K562 (cell line): Measurements from ENCODE around the gene LRP1. TPM values are rescaled to one million over a fixed set of nuclear protein-coding genes. Genes with fewer than 3 reads are reported as not detected.

Experiments
- ATAC-seq: fragments of 200-7000 bp; cut with Tn5 transposase; 3 replicates; pipeline ENCODE4 v1.9.1; 2020; ENCODE audit warnings: moderate library complexity
- BruUV-seq: library from RNA; stranded (reverse); fragments of 400-500 nt; replicated peaks from 2 replicates; lab custom pipeline; 2021; lab: Mats Ljungman, UMichigan
- CTCF ChIA-PET: fragments of 300-600 bp; formaldehyde crosslinking; extraction: SDS; loops from one replicate; lab custom pipeline; 2021; ENCODE audit warnings: low intra/inter-chr PET ratio; lab: Yijun Ruan, JAX
- POLR2A ChIA-PET: fragments of 300-600, 350-650 bp; sonication (Branson Sonifier 250); formaldehyde crosslinking; extraction: SDS; loops from one replicate; lab custom pipeline; 2021; ENCODE audit warnings: antibody characterized with exemption, inconsistent platforms; lab: Yijun Ruan, JAX
- DNase-seq, 4 experiments: peaks; one replicate each; pipeline versions ENCODE4 v3.0.0 to v3.0.0-alpha.2; 2011 to 2018; ENCODE audit warnings: low spot score in 3 of 4, mixed read lengths in 3 of 4; ENCODE audit errors: extremely low read depth in 1 of 4
- FAIRE-seq: peaks from 2 replicates; lab custom pipeline; 2011; peaks lifted over from hg19 to GRCh38; lab: Jason Lieb, UNC
- H2AFZ ChIP-seq: 2 replicates; pipeline ENCODE4 v1.6.0; 2011; ENCODE audit warnings: low read depth, low read length, control low read depth, inconsistent platforms
- H3K27ac ChIP-seq: fragments of 200-600 bp; 3 replicates; pipeline ENCODE4 v1.8.0; 2011; ENCODE audit warnings: low read depth, mild to moderate bottlenecking, control low read depth, inconsistent platforms, low read length, moderate library complexity, mixed read lengths; ENCODE audit errors: extremely low read depth
- H3K27me3 ChIP-seq, 2 experiments: fragments of 300-600 bp in 1 of 2; 2 replicates in 1 of 2; 3 replicates in 1 of 2; pipeline versions ENCODE4 v1.6.0 to v1.8.0; 2011; ENCODE audit warnings: inconsistent platforms in 2 of 2, low read length in 2 of 2, mild to moderate bottlenecking in 1 of 2, mixed read lengths in 1 of 2, moderate library complexity in 1 of 2; ENCODE audit not compliant: control insufficient read depth in 2 of 2, insufficient read depth in 2 of 2
- H3K36me3 ChIP-seq: fragments of 300-600 bp; 3 replicates; pipeline ENCODE4 v1.8.0; 2011; ENCODE audit warnings: mild to moderate bottlenecking, low read length, inconsistent platforms; ENCODE audit not compliant: control insufficient read depth, insufficient read depth
- H3K4me1 ChIP-seq, 2 experiments: fragments of 200-600 bp in 1 of 2; replicated peaks in 1 of 2; 2 replicates in 1 of 2; 3 replicates in 1 of 2; pipeline versions ENCODE4 v1.5.1 to v1.8.0; 2011; ENCODE audit warnings: inconsistent platforms in 2 of 2, low read length in 2 of 2, mild to moderate bottlenecking in 1 of 2, mixed read lengths in 1 of 2, moderate library complexity in 1 of 2; ENCODE audit not compliant: control insufficient read depth in 2 of 2, insufficient read depth in 2 of 2
- H3K4me2 ChIP-seq: 2 replicates; pipeline ENCODE4 v1.6.1; 2011; ENCODE audit warnings: low read length, control low read depth, inconsistent platforms, mixed read lengths; ENCODE audit not compliant: insufficient read depth
- H3K4me3 ChIP-seq: fragments of 200-600 bp; sonication (generic), shearing (Covaris generic); 2 replicates; pipeline ENCODE4 v1.5.1; 2016; ENCODE audit warnings: control low read depth, inconsistent platforms
- H3K79me2 ChIP-seq: fragments of 200-600 bp; 3 replicates; pipeline ENCODE4 v1.8.0; 2011; ENCODE audit warnings: low read length, inconsistent platforms; ENCODE audit not compliant: control insufficient read depth, insufficient read depth
- H3K9ac ChIP-seq, 2 experiments: 2 replicates each; pipeline versions ENCODE4 v1.6.0 to v1.6.1; 2011; ENCODE audit warnings: low read depth in 2 of 2, low read length in 2 of 2, control low read depth in 1 of 2, inconsistent platforms in 1 of 2, mild to moderate bottlenecking in 1 of 2, mixed read lengths in 1 of 2; ENCODE audit not compliant: insufficient read depth in 1 of 2
- H3K9me1 ChIP-seq: one replicate; pipeline ENCODE4 v1.6.0; 2011; ENCODE audit warnings: inconsistent platforms, mild to moderate bottlenecking, low read length, moderate library complexity; ENCODE audit not compliant: control insufficient read depth, insufficient read depth
- H3K9me3 ChIP-seq: replicated peaks from 2 replicates; pipeline ENCODE4 v1.5.1; 2011; ENCODE audit warnings: low read depth, low read length, inconsistent platforms; ENCODE audit not compliant: control insufficient read depth, insufficient read depth
- H4K20me1 ChIP-seq: replicated peaks from 2 replicates; pipeline ENCODE4 v1.6.1; 2011; ENCODE audit warnings: low read length, inconsistent platforms, mixed read lengths; ENCODE audit not compliant: control insufficient read depth, insufficient read depth
- IFI16 ChIP-seq: fragments of 250-450 bp; sonication (Bioruptor Pico); IDR thresholded peaks from 2 replicates; pipeline ENCODE4 v2.1.2; 2022; ENCODE audit warnings: mild to moderate bottlenecking, inconsistent platforms
- RBM22 ChIP-seq: fragments of 200-400 bp; formaldehyde crosslinking; IDR thresholded peaks from 2 replicates; pipeline ENCODE4 v1.6.1; 2018; ENCODE audit warnings: low read length, low read depth; ENCODE audit not compliant: poor library complexity, severe bottlenecking
- SMAD1 ChIP-seq: fragments of 150-350 bp; IDR thresholded peaks from 2 replicates; pipeline ENCODE4 v1.6.1; 2014; ENCODE audit warnings: low read length, low read depth; ENCODE audit not compliant: partially characterized antibody
- THRAP3 ChIP-seq: fragments of 450-650 bp; IDR thresholded peaks from 2 replicates; pipeline ENCODE4 v1.6.1; 2016; ENCODE audit warnings: mild to moderate bottlenecking, inconsistent platforms, borderline replicate concordance
- XRCC5 ChIP-seq: fragments of 200-400 bp; formaldehyde crosslinking; IDR thresholded peaks from 2 replicates; pipeline ENCODE4 v1.6.1; 2017; ENCODE audit warnings: low read depth, mild to moderate bottlenecking, low read length
- ZNF507 ChIP-seq: conservative IDR thresholded peaks from 2 replicates; pipeline ENCODE4 v1.6.1; 2017; ENCODE audit warnings: missing genetic modification characterization, missing compliant biosample characterization
- WGBS: fragments of 100-300 bp; shearing (Covaris generic); methylation state at CpG from one replicate; pipeline ENCODE4 v1.1.6; 2016; ENCODE audit warnings: low coverage, mixed read lengths; ENCODE audit not compliant: insufficient coverage; ENCODE audit errors: missing lambda C conversion rate; 5-methylcytosine and 5-hydroxymethylcytosine counted together
- in situ Hi-C: fragments of 300-500 bp; cut with MboI; formaldehyde crosslinking; loops from 4 replicates; pipeline ENCODE4 v1.15.0; 2018; ENCODE audit warnings: inconsistent platforms, mixed read lengths
- intact Hi-C: fragments of 100-400 bp; cut with micrococcal nuclease; formaldehyde crosslinking; loops from 2 replicates; pipeline ENCODE4 v1.14.2; 2022
- polyA plus RNA-seq, 8 experiments: library from polyadenylated mRNA; depleted of rRNA in 4 of 8; stranded (reverse) in 5 of 8; unstranded in 3 of 8; fragments of >200 nt; fragmentation: Nextera tagmentation in 2 of 8; fragmentation: Illumina TruSeq in 1 of 8; extraction: Ambion mirVana in 2 of 8; extraction: Trizol in 1 of 8; gene quantifications; 2 replicates each; pipeline versions ENCODE4 v1.2.1 to v1.2.3, GENCODE V29; 2011 to 2014; ENCODE audit warnings: inconsistent platforms in 1 of 8, missing spikeins in 1 of 8
- total RNA-seq, 7 experiments: library from RNA; depleted of rRNA in 6 of 7; stranded (reverse); fragments of >200 nt in 6 of 7; fragmentation: Illumina TruSeq in 2 of 7; extraction: Trizol in 2 of 7; gene quantifications; 2 replicates each; pipeline versions ENCODE4 v1.2.1 to v1.2.3, GENCODE V29; 2011 to 2021; ENCODE audit warnings: low replicate concordance in 1 of 7
- TF ChIP-seq, protein P1 (sequence below): sonication (generic); formaldehyde crosslinking; IDR thresholded peaks from 2 replicates; pipeline ENCODE4 v1.8.1; 2023; ENCODE audit warnings: mild to moderate bottlenecking, missing genetic modification reagents
- TF ChIP-seq, protein P2 (sequence below): fragments of 450-650 bp; formaldehyde crosslinking; conservative IDR thresholded peaks from 2 replicates; pipeline ENCODE4 v1.4.0; 2022; ENCODE audit warnings: mild to moderate bottlenecking, missing genetic modification characterization

LRP1 gene
- total and polyA plus RNA-seq, 9 of the 15 experiments (the other 6 are each of a cell fraction or from before 2014, with no cell fraction given): 0.04 to 0.64 (median 0.19) TPM; not detected in 2

DNA sequence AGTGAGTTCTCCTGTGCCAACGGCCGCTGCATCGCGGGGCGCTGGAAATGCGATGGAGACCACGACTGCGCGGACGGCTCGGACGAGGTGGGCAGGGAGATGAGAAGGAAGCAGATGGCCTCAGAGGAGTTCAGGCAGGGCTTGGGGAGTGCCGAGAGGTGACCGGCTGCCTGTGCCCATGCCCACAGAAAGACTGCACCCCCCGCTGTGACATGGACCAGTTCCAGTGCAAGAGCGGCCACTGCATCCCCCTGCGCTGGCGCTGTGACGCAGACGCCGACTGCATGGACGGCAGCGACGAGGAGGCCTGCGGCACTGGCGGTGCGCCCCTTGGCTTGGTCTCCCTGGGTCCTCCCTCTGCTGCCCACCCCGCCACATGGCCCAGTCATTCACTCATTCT lies 74.9 kb downstream of the LRP1 start:
- FAIRE-seq: no peak
- no peaks in the 10 kb centered on the region for H3K36me3 ChIP-seq
- no peak for DNase-seq
- BruUV-seq: no TSS peak
- no peak overlapping the region for H3K9ac ChIP-seq
- H2AFZ ChIP-seq: no peak overlapping the region
- H3K9me1 ChIP-seq: no peaks in the 10 kb centered on the region
- no peaks in the 10 kb centered on the region for H3K79me2 ChIP-seq
- H3K4me1 ChIP-seq: peaks cover 0 to 37% of the 10 kb centered on the region in 2 experiments; a peak in 2 of 5 replicates
- WGBS: 41% methylated on average over 28 of the region's 28 CpGs
- in situ Hi-C loops: no loop called here
- no peak for ATAC-seq
- no peak for TF ChIP-seq IFI16 (CRISPR knock-in tag)
- no peak for TF ChIP-seq SMAD1
- no peak for TF ChIP-seq XRCC5
- TF ChIP-seq ZNF507: no peak
- no peak for TF ChIP-seq RBM22
- TF ChIP-seq, protein P1, sequence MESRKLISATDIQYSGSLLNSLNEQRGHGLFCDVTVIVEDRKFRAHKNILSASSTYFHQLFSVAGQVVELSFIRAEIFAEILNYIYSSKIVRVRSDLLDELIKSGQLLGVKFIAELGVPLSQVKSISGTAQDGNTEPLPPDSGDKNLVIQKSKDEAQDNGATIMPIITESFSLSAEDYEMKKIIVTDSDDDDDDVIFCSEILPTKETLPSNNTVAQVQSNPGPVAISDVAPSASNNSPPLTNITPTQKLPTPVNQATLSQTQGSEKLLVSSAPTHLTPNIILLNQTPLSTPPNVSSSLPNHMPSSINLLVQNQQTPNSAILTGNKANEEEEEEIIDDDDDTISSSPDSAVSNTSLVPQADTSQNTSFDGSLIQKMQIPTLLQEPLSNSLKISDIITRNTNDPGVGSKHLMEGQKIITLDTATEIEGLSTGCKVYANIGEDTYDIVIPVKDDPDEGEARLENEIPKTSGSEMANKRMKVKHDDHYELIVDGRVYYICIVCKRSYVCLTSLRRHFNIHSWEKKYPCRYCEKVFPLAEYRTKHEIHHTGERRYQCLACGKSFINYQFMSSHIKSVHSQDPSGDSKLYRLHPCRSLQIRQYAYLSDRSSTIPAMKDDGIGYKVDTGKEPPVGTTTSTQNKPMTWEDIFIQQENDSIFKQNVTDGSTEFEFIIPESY (CRISPR knock-in tag): no peak
- TF ChIP-seq, protein P2, sequence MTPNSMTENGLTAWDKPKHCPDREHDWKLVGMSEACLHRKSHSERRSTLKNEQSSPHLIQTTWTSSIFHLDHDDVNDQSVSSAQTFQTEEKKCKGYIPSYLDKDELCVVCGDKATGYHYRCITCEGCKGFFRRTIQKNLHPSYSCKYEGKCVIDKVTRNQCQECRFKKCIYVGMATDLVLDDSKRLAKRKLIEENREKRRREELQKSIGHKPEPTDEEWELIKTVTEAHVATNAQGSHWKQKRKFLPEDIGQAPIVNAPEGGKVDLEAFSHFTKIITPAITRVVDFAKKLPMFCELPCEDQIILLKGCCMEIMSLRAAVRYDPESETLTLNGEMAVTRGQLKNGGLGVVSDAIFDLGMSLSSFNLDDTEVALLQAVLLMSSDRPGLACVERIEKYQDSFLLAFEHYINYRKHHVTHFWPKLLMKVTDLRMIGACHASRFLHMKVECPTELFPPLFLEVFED: no peak
- no peak for TF ChIP-seq THRAP3
- H3K27me3 ChIP-seq: peaks cover 54 to 91% of the 10 kb centered on the region in 2 experiments; a peak in 4 of 5 replicates
- intact Hi-C loops: no loop called here
- CTCF ChIA-PET: interaction anchor here (0.6 kb wide), 1 partner anchor 35 kb away, joined by 3 read pairs; no protein-coding TSS in a partner anchor
- peaks cover 24% of the 10 kb centered on the region for H4K20me1 ChIP-seq
- no peaks in the 10 kb centered on the region for H3K9me3 ChIP-seq
- POLR2A ChIA-PET: no interaction called here
- H3K27ac ChIP-seq: no peak overlapping the region
- no peak overlapping the region for H3K4me2 ChIP-seq
- H3K4me3 ChIP-seq: no peak overlapping the region
